PC-3 (cell line): Measurements from ENCODE around the gene MLC1.

Source experiments
- CTCF ChIP-seq: fragments of 300-600 bp; sonication (generic); conservative IDR thresholded peaks from 2 replicates; pipeline ENCODE4 v1.5.1; 2017; ENCODE audit warnings: antibody characterized with exemption, low read depth, mild to moderate bottlenecking, low read length
- EZH2 ChIP-seq: fragments of 300-600 bp; sonication (generic); IDR thresholded peaks from one replicate; pipeline ENCODE4 v1.6.1; 2017; ENCODE audit warnings: antibody characterized with exemption, mild to moderate bottlenecking, low read length; ENCODE audit not compliant: unreplicated experiment

GRCh38 chr22:50083462-50084079 lies 1.7 kb downstream of the MLC1 start:
- TF ChIP-seq EZH2 (no peak), CTCF (no peak)
